Activated CD4-positive, alpha-beta T cell treated with anti-CD3 and anti-CD28 coated beads for 48 hours (primary cell): ENCODE measurements around the gene ZFYVE28.
A peak's percentile ranks its signal among the peaks of the same experiment; 100 is the strongest.

Source experiments
- DNase-seq: peaks from one replicate; pipeline ENCODE4 v3.0.0-alpha.2; 2020

ZFYVE28 gene

GRCh38 chr4:2268357-2269205 lies 149.9 kb downstream of the ZFYVE28 start:
- no peak for DNase-seq

DNA sequence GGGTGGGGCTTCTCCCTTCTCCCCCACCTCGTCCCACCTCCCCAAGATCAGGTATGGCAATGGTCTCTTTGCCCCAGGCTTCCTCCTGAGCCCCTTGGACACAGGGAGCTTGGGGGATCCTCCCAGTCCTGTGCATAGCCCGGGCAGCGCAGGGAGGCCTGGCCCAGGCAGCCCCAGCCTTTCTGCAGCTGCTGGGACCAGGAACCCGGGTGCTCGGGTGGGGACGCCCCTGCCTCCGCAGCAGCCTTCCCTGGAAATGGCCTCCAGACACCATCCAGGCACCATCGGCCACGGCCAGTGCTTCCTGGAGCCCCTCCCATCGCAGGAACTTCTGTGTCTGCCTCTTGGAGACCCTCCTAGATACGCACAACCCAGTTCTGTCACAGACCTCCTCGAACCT lies 150.6 kb downstream of the ZFYVE28 start:
- DNase-seq: no peak

- no peak for DNase-seq
Measured at GRCh38 chr4:2267320-2267811, 151.1 kb downstream of the ZFYVE28 start.

- no peak for DNase-seq
Measured at GRCh38 chr4:2266821-2267220, 151.6 kb downstream of the ZFYVE28 start.

GRCh38 chr4:2266181-2266580 lies 152.3 kb downstream of the ZFYVE28 start:
- DNase-seq: no peak

DNA sequence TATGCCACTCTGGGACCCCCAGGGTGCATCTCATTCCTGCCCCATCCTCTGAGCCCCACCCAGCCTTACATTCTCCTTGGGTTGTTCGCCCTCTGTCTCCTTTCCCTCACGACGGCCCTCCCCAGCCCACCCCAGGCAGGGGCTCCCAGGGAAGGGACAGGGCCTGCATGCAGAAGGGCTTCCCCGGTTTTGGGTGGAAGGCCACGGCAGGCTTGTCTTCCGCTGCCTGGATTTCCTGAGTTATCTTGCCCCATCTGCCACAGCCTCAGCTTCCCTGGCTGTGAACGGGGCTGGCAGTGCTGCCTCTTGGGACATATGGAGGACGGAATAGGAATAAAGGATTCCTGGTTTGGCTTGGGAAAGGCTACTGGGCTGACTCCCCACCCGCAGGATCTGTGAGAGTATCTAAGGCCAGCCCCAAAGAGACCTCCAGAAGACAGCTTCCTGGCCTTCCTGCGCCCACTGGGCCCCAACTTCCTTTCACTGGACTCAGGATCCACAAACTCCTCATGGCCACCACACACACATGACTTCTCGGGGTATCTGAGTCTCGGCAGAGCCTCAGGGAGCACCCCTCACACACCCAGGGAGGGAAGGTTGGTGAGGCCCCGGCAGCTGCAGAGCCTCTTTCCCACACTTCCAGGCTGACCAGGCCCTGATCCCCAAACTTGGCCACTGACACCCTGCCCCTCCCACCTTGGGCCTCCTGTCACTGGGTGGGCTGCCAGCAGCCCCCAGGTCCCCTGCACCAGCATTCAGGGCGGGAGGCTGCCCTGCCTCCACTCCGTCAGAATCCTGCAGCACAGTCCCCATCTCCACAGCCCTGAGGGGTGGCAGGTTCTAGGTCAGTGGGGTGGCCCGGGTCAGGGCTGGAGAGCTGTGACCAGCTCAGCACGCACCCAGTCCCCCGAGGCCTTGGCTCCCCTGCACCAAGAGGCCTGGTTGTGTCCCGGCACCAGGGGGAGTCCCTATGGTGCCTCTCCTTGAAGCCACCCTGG lies 153.0 kb downstream of the ZFYVE28 start:
- no peak for DNase-seq

GRCh38 chr4:2264481-2265041 lies 153.9 kb downstream of the ZFYVE28 start:
- DNase-seq: no peak

DNA sequence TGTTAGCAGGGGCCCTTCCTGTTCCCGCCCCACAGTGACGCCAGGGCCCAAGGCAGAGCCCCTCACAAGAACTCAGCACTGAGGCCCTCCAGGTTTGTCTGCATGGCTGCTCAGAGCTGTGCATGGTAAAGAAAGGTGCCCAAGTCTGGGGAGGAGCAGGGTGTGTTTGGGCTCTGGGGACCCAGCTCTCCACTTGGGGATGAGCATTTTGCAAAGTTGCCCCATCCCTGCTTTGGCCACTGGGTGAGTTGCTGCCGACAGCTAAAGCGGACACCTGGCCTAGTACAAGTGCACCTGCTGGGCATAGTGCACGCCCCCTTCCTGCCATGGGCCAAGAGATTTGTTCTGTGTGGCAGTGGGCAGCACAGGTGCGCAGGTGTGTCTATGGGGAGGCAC lies 154.5 kb downstream of the ZFYVE28 start:
- no peak for DNase-seq

DNA sequence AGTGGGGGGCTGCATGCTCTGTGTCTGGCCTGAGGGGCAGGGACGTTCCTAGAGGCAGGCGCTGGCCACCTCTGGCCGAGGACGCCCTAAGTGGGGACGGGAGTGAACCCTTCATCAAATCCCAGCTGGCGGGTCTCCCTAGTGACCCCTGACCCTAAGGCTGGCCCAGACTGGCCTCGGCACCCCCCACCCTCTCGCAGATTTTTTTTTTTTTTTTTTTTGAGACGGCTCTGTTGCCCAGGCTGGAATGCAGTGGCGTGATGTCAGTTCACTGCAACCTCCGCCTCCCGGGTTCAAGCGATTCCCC lies 155.5 kb downstream of the ZFYVE28 start:
- no peak for DNase-seq

- peak; percentile 98 for DNase-seq
Measured at GRCh38 chr4:2262145-2262943, 156.1 kb downstream of the ZFYVE28 start.

GRCh38 chr4:2261853-2262144 lies 156.6 kb downstream of the ZFYVE28 start, which contains the start of gene MXD4:
TSS of gene MXD4 (minus strand) at chr4:2262109. CDS start at chr4:2261980, 129 bp downstream.
- DNase-seq: no peak

DNA sequence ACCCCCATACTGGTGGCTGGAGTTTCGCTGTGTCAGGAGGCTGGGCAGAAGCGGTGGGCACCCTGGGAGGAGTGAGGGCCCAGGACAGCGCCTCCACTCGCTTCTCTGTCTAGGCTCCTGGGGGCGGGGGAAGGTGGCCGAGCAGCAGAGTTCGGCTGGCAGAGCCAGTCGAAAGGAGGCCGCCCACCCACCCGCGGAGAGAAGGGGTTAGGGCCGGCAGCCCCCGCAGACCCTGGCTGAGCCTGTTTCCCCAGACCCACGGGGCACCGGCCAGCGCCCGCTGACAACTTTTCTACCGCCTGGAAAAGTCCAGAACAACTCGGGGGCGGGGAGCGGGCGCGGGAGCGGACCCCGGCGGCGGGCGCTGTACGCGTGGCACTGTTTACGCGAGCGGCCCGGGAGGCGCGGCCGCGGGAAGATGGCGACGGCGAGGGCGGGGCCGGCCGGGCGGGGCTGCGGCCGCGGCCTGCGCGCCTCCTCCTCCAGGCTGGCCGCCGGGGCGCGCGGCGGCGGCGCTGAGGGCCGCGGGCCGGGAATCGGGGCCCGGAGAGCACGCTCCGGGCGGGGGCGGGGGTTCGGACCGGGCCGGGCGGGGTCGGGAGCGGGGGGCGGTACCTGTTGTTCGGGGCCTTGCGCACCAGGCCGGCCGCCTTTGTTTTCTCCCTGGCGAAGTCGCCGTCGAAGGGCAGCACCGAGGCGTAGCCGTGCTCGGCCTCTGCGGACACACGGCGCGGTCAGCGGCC lies 157.2 kb downstream of the ZFYVE28 start:
- peak; percentile 65 for DNase-seq

DNA sequence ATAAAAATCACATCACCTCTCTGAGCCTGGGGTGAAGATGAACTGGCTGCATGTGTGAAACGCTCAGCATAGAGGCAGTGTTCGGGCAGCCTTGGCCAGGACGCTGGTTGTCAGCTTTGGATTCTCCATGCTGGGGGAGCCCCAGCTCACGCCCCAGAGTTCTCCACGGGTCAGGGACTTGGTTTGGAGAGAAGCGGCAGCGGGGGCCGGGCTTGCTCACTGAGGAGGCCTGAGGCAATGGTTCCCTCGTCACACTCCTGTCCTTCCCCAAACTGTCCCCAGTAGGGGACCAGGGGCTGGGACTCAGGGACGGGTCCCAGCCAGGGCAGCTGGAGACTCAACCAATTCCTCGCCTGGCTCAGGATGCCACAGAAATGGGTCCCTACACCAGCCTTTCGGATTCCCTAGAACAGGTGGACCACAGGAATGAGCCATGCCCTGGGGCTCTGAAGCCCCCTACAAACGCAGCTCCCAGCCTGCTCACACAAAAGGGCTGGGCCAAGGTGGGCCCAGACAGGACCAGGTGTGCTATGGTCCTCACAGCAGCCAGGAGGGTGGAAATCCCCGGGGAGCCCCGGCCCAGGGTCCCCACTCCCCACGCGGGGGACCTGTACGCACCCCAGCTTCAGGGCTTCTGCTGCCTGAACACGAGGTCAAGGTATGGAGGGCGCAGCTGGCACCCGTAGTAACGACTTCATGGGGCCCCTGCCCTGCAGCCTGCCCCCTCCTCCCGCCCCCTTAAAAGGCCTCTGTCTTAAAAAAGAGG lies 157.9 kb downstream of the ZFYVE28 start:
- peak; percentile 1 for DNase-seq

DNA sequence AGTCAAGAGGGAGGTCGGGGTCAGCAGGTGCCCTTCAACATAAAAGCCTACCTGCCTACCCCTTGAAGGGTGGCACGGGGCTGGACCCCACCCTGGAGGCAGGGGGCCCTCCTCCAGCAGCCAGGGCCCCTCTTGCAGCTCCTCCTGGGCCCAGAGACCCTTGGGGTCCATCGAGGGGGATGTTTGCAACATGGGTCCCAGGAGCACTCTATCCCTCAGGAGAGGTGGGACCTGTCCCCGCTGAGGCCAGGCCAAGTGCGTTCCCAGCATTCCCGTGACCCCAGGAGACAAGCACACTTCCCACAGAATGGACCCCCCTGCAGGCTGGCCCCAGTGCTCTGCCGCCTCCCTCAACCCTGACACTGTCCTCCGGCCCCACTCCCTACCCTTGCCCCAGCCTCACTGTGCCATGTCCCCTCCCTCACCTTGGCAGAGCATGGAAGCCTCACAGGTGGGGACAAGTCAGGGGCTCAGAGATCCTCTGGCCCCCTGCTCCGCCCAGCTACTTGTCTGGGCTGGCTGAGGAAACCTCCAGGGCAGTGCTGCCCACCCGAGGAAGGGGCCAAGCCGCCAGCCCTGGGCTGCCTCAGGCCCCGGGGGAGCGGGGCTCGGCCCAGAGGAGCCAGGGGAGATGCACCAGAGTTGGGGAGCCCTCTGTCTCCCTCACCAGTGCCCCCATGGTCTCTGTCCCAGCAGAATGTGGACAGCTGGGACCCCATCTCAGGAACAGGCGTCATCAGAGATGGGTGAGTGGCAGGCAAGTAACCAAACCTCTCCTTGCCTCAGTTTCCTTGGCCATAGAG lies 158.7 kb downstream of the ZFYVE28 start:
- peak; percentile 1 for DNase-seq

DNA sequence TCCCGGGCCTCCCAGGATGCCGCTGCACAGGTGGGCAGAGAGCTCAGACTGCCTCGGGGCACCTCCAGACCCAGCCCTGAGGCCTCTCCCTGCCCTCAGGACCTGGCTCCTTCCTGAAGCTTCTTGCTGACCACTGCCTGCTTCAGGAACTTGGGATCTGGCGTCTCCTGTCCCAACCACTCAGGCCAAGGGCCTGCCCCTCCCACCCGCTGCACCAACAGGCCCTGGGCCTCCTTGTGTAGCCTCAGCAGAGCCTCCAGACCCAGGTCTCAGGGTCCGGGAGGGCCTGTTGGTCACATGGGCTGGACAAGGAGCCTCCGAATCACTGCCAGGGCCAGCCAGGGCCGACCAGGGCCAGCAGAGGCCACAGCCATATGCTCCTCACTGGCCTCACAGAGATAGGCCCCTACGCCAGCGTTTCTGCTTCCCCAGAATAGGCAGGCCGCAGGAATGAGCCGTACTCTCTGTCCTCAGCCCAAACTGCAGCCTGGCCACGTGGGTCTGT lies 159.4 kb downstream of the ZFYVE28 start:
- peak; percentile 1 for DNase-seq

DNA sequence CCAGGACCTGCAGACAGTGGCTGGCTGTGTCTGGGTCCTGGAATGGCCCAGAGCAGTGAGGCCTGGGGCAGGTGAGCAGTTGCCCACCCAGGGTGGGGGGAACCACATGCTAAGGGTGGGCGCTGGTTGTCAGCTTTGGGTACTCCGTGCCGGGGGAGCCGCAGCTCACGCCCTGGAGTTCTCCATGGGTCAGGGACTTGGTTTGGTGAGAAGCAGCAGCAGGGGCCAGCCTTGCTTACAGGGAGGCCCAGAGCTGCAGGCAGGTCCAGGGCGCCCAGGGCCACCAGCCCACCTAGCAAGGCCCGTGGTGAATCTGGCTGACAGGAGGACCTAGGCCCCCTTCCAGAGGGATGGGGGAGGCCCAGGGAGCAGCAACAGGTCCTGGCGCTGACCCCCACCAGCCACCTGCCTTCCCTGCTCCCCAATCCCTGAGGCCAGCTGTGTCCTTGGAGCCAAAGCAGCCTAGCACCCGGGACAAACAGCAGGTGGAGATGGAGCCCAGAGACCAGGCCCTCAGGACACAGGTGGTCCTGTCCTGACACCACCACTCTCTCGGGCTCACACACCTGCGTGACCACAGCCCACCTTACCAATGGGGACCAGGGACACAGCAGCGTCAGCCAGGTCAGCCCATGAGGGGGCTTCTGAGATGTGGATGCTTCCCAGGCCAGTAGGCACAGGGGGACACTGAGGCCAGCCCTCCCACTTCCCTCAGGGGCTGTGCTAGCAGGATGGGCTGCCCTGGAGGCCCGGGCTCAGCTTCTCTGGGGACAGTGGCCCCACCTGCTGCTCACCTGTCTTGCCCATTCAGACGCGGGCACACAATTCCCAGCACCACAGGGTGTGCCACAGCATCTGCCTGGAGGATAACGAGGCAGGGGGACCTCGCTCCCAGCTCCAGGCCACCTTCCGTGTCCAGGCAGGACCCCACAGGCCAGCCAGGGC lies 160.1 kb downstream of the ZFYVE28 start:
- DNase-seq: peak; percentile 1

DNA sequence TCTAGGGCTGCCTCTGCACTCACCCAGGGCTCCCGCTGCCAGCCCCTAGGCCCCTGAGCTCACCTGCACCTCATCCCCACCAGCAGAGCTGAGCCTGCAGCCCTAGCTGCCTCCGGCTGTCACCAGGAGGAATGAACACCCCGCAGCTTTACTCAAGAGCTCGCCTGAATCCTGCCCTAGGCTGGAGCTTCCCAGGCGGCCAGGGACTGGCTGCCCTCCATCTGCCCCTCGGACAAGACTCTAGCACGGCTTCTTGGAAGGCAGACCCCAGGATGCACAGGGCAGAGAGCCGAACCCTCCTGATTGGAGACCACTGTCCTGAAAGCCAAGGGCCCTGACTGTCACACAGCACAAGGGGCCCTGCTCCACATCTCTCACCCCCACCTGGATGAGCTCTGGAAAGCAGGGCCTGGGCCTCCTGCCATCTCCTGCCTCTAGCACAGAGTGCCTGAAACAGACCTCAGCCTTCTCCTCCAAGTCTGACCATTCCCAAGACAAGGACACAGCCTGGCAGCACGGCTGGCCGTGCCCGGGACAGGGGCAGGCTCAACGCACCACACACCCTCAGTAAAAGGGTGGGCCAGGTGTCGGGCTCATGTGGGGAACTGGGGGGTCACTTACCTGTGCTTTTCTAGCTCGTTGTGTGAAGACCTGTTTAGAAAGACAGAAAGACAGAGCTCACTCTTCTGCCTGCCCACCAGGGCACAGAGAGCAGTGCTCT lies 160.9 kb downstream of the ZFYVE28 start:
- peak; percentile 2 for DNase-seq

GRCh38 chr4:2256781-2257191 lies 161.7 kb downstream of the ZFYVE28 start:
- DNase-seq: peak; percentile 1
